COLO829 (cell line): ENCODE results near the gene USH1G.
"Not testable (repeated sequence)": the region's sequence is repeated elsewhere in the genome, so short reads cannot be mapped to it uniquely, and the experiment has no call there.

Source experiments
- DNase-seq: peaks from one replicate; pipeline ENCODE4 v3.0.0; 2012; ENCODE audit warnings: low spot score

The USH1G gene

GRCh38 chr17:74930535-74931036 is 7.5 kb upstream of the USH1G start:
- no peak for DNase-seq

GRCh38 chr17:74928786-74929185 is 5.7 kb upstream of the USH1G start:
- no peak for DNase-seq

GRCh38 chr17:74925242-74925641 is 2.2 kb upstream of the USH1G start:
- DNase-seq, result no peak

GRCh38 chr17:74924250-74924948 is 1.3 kb upstream of the USH1G start, which contains the start of gene OTOP2:
Gene OTOP2 (plus strand): TSS chr17:74924273. CDS start chr17:74924633, 360 bp downstream.
- DNase-seq, result no peak

- peak; percentile 70 for DNase-seq
Measured at GRCh38 chr17:74923538-74924249, 639 bp upstream of the USH1G start.

GRCh38 chr17:74922172-74922571 is 883 bp downstream of the USH1G start:
- no peak for DNase-seq

GRCh38 chr17:74921769-74922168 is 1.3 kb downstream of the USH1G start:
- DNase-seq, result no peak

- DNase-seq, result no peak
Measured at GRCh38 chr17:74921026-74921681, 1.9 kb downstream of the USH1G start.

- no peak for DNase-seq
Measured at GRCh38 chr17:74920642-74921025, 2.4 kb downstream of the USH1G start.

GRCh38 chr17:74920306-74920620 is 2.8 kb downstream of the USH1G start:
- no peak for DNase-seq

- DNase-seq, result no peak
Measured at GRCh38 chr17:74919440-74920305, 3.4 kb downstream of the USH1G start.

GRCh38 chr17:74918906-74919305 is 4.1 kb downstream of the USH1G start:
- DNase-seq, result no peak

- no peak for DNase-seq
Measured at GRCh38 chr17:74917430-74917829, 5.6 kb downstream of the USH1G start.

GRCh38 chr17:74916851-74917199 is 6.2 kb downstream of the USH1G start:
- DNase-seq, result no peak

- DNase-seq, result no peak
Measured at GRCh38 chr17:74916136-74916850, 6.8 kb downstream of the USH1G start.

- DNase-seq, result not testable (repeated sequence)
Measured at GRCh38 chr17:74911423-74911822, 11.6 kb downstream of the USH1G start.

GRCh38 chr17:74909097-74909496 is 14.0 kb downstream of the USH1G start:
- DNase-seq, result not testable (repeated sequence)

GRCh38 chr17:74907012-74907411 is 16.0 kb downstream of the USH1G start:
- no peak for DNase-seq

- not testable (repeated sequence) for DNase-seq
Measured at GRCh38 chr17:74906214-74906793, 16.8 kb downstream of the USH1G start.

- no peak for DNase-seq
Measured at GRCh38 chr17:74904687-74905409, 18.2 kb downstream of the USH1G start.
